Limb (tissue), 2 donors: ENCODE measurements around the gene CLSTN3.
"Not testable (repeated sequence)": the region's sequence is repeated elsewhere in the genome, so short reads cannot be mapped to it uniquely, and the experiment has no call there.

ENCODE experiments used
- DNase-seq, 2 donors: peaks; one replicate each; pipeline ENCODE4 v3.0.0-alpha.2; 2016; ENCODE audit errors: extremely low spot score in 2 of 2

CLSTN3 gene

DNA sequence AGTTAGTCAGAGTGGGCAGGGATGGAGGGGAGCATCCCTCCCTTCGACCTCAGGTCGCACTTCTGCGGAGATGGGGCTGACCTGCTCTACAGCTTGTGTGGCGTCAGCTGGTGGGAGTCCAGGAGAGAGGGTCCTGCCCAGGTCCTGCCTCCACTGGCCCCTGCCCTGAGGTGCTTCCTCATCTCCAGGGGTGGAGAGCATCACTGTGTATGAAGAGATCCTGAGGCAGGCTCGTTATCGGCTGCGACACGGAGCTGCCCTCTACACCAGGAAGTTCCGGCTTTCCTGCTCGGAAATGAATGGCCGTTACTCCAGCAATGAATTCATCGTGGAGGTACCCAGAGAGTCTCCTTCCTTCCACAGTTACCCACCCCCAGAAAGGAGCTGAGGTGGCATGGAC, 20.2 kb downstream of the CLSTN3 start:
- DNase-seq, result no peak

GRCh38 chr12:7150841-7151240, 20.7 kb downstream of the CLSTN3 start:
- no peak for DNase-seq

DNA sequence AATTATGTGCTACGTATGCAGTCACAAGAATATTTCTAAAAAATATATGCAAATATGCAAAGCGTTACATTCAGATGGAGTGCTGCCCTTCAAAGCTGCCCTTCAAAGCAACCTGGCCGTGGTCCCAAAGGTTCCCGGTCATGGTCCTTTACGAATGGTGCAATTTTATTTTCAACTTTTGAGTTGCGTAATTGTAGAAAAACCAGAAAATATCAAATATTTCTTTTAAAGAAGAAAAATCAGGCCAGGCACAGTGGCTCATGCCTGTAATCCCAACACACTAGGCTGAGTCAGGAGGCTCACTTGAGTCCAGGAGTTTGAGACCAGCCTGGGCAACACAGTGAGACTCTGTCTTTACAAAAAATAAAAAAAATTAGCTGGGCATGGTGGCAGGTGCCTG, 21.4 kb downstream of the CLSTN3 start:
- DNase-seq, result no peak

DNA sequence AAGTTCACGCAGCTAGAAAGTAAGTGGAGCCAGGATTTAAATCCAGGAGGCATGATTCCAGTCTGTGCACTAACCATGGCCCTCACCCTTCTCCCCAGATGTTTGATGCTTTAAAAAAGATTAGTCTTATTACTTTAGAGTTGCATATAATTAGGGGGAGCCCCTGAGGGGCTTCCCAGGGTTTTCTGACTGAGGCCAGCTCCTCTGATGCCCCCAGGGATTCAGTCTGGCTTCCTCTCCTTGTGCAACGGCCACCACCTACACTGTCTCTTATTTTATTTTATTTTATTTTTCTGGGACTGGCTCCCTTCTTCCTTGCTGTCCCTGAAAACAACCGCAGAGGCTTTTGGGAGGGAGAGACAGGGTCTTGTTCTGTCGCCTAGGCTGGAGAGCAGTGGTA, 22.6 kb downstream of the CLSTN3 start:
- no peak for DNase-seq

GRCh38 chr12:7154042-7154441, 23.9 kb downstream of the CLSTN3 start:
- no peak for DNase-seq

DNA sequence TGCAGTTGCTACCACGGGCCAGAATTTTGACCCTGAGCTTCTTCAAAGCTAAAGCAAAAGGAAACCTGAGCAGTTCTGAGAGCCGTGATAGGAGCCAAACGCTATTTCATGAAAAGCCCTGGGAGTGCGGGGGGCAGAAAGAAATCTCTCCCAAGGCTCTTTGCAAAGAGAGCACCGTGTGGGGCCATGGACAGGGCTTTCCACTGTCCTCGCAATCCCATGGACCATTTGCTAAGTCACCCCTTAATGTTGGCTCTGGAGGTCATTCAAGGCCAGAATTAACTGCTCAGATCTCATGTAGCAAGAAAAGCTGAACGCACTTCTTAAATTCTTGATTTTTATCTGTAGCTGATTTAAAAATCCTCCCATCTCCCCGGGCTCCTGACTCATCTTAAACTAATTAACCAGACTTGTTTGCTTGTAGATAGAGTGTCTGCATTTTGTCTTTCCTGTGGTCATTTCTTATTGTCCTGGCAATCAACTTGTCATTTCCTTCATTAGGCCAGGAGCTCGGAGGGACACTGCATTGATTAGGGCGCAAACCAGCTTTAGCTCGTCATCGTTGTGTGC, 24.8 kb downstream of the CLSTN3 start:
- DNase-seq, result no peak

- DNase-seq, result no peak
These were observed 25.4 kb downstream of the CLSTN3 start for GRCh38 chr12:7155471-7156034.

DNA sequence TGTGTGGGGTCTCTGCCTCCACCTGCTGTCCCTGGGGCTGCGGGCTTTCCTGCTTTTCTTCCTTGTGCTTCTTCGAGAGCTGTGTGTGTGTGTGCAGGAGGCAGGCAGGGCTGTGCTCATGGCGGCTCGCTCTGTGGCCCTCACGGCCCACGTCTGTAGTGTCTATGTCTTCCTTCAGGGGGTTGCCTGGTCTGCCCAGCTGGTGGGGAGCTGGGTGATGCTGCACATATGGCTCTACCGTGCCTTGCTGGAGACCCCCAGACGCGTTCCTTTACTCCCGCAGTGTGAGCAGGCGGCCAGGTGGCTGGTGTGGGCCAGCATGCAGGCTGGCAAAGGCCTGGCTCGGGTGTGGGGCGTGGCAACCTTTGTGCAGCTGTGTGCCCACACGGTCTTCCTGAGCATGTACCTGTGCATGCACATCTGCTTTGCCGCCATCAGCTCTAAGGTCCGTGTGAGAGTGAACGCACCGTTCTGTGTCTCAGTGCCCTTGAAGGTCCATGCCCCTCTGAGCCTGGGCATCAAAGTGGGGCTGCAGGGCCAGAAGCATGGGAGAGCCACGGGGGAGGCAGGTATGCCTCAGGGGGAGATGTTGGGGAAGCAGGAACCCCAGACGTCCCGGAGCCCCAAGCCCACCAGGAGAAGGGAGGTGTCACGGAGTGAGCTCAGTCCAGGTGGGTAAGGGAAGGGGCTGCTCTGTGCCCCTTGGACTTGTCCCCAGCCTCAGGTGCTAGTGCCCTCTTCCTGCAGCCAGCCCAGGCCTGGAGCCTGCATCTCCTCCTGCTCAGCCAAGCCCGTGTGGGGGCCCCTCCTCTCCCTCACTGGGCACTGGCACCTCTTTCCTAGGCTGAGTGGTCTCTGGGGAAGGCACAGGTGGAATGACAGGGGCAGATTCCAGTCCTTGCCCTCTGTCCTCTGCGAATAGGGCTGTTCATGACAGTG, 26.4 kb downstream of the CLSTN3 start:
- DNase-seq, result no peak

DNA sequence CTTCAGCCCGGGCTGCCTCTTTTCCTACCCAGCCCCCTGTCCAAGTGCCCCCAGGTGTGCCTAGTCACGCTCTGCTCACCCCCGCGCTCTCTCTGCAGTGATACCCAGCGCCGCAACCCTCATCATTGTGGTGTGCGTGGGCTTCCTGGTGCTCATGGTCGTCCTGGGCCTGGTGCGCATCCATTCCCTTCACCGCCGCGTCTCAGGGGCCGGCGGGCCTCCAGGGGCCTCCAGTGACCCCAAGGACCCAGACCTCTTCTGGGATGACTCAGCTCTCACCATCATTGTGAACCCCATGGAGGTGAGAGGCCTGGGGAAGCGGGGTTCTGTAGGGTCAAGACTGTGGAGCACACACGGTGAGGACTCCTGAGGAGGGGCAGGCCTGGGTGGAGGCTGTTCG, 27.2 kb downstream of the CLSTN3 start:
- DNase-seq, result no peak

DNA sequence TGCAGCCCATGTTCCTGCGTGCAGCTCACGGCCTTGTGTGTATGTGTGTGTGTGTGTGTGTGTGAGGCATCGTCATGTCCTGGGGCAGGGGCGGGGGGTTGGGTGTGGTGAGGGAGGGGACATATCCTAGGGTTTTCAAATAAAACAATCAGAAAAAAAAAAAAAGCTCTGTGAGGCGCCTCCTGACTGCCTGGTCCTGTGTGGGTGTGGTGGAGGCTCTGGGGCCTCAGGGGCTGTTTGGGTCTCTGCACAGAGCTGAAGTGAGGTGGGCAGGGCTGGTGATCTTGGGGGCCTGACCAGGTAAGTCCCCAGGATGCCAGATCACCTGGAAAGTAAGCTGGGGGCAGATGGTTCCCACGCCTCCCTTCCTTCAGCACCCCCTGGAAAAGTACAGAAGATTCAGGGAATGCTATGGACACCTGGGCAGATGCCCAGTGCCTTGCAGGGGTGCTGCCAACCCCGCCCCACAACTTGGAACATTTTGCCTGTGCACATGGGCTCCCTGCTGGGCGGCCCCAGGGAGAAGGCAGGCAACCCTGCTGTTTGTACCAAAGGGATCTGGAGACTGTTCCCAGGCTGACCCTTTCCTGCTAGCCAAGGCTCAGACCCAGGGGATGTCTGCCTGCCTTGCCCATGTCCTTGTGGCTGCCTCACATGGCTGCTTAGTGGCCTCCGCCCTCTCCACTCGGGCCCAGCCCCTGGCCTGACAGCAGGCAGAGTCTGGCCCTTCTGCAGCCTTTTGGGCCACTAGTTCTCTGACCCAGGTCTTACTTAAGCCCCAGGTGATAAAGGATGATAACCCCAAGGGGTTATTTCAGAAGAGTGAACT, 28.8 kb downstream of the CLSTN3 start:
- no peak for DNase-seq

GRCh38 chr12:7160183-7160582, 30.0 kb downstream of the CLSTN3 start:
- DNase-seq, result no peak

DNA sequence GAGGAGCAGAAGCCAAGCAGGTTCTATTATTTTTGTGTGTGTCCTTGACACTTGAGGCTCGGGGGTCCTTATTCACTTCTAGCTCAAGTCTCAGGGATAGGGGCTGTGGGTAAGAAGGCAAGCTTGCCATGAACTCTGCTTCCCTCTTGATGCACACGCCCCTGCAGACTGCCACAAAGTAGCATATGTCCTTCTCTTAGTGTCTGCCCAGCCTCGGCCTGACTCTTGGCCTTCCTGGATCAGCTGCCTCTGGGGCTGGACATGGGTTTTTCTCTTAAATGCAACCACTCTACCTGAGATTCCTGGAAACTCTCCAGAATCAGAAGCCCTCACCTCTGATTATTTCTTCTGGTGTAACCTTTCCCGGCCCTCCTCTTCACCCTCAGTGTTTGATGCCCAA, 31.2 kb downstream of the CLSTN3 start:
- no peak for DNase-seq

GRCh38 chr12:7161811-7162210, 31.6 kb downstream of the CLSTN3 start:
- no peak for DNase-seq

GRCh38 chr12:7162691-7163114, 32.5 kb downstream of the CLSTN3 start:
- no peak for DNase-seq

DNA sequence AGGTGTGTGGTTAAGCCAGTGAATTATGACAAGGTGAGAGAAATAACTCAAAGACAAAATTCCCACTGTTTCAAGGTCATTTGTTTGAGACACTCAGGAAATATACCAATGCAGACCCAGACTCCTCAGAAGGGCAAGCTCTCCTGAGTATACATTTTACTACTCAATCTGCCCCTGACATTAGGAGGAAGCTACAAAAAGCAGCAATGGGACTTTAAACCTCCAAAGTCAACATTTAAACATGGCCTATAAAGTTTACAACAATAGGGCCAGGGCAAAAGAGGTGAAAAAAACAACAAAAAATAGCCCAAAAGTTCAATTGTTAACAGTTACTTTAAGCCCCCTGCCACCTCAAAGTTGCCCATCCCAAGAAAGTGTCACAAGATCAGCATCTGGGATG, 39.8 kb downstream of the CLSTN3 start:
- DNase-seq, result no peak

DNA sequence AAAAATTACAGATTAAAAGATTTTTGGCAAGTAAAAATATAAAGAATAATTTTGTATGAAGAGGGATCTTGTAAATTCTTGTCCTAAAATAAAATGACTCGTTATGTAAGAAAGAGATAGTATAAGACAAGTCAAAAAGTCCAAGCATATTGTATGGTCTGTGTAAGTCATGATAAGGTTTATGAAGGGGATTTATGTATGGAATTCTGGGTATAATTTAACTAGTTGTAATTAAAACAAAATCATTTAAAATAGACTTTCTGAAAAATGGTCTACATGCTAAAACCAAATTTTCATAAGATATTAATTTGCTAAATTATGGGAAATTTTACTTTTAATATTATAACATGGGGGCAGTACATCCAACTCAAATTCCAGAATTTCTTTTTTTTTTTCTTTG, 41.7 kb downstream of the CLSTN3 start:
- no peak for DNase-seq

- DNase-seq, result no peak
These were observed 45.3 kb downstream of the CLSTN3 start for GRCh38 chr12:7175493-7175892.

DNA sequence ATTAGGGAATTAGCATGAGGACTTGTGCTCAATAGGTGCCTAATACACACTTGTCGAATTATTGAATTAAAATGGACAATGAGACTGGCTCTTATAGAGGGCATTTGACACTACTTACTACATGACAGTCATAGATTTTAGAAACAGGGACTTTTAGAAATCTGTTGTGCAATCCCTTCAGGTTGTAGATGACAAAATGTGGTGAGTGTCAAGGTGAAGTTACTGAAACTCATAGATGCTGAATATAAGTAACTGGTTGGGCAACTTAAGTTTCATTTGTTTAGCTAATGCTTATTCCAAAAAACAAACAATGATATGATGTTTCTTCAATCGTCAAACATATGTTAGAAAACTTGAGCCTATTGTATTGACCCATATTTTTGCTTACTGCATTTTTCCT, 46.4 kb downstream of the CLSTN3 start:
- DNase-seq, result no peak

- DNase-seq, result no peak
These were observed 48.3 kb downstream of the CLSTN3 start for GRCh38 chr12:7178481-7178880.

GRCh38 chr12:7180685-7181084, 50.5 kb downstream of the CLSTN3 start:
- no peak for DNase-seq

DNA sequence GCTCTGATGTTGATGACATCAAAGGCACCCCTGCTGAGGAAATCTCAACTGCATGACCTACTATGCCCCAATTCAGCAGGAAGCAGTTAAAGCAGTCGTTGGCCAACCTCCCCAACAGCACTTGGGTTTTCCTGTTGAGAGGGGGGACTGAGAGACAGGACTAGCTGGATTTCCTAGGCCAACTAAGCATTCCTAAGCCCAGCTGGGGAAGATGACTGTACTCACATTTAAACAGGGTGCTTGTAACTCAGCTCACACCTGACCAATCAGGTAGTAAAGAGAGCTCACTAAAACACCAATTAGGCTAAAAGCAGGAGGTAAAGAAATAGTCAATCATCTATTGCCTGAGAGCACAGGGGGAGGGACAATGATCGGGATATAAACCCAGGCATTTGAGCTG, 55.9 kb downstream of the CLSTN3 start:
- not testable (repeated sequence) for DNase-seq
